Uterus (tissue), 2 donors: ENCODE measurements around the gene RAB11A.

Source experiments
- CTCF ChIP-seq, 4 experiments: fragments of 200-600 bp in 2 of 4; fragments of 450-650 bp in 2 of 4; sonication (generic) in 2 of 4; IDR thresholded peaks; one replicate each; pipeline ENCODE4 v1.5.1; 2016 to 2019; ENCODE audit warnings: antibody characterized with exemption in 4 of 4, mild to moderate bottlenecking in 2 of 4, moderate library complexity in 1 of 4
- POLR2A ChIP-seq, 2 donors: fragments of 450-650 bp; IDR thresholded peaks; one replicate each; pipeline ENCODE4 v1.6.1; 2016; ENCODE audit warnings: antibody characterized with exemption in 2 of 2, mild to moderate bottlenecking in 1 of 2, moderate library complexity in 1 of 2

DNA sequence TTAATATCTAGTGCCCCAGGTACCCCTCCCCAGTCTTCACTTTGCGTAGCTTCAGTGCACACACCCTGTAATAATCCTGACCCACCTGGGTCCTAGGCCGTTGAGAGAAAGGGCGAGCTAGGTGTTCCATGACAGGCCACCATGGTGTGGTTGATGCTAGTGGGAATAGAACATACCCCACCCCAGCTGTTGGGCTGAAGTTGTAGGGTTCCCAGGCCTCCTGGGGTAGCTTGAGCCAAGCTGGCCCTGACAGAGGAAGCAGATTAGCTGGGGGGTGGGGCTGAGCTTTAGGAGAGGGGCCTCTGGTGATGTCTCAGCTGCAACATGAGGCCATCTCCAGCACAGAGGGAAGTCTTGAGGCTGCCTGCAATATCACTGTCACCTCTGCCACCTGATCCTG, 40.5 kb downstream of the RAB11A start:
- TF ChIP-seq CTCF (IDR thresholded peaks at IDR 0.05): no peak
- TF ChIP-seq POLR2A (IDR thresholded peaks at IDR 0.05): no peak
